Measurements from ENCODE around the gene ARHGAP1. TPM values are rescaled to one million over a fixed set of nuclear protein-coding genes. Genes with fewer than 3 reads are reported as not detected.

The ARHGAP1 gene
- total and polyA plus RNA-seq, 2 donors (not counting 3 experiments of a cell fraction or from before 2014, with no cell fraction given), result 30.9 to 58.2 TPM

GRCh38 chr11:46659908-46660307 is 40.5 kb downstream of the ARHGAP1 start:
- CTCF ChIA-PET, result interaction anchor here (0.6 to 1.4 kb wide), 5 partner anchors 10 to 48 kb away, joined by 3 to 6 read pairs (median 3); no protein-coding TSS in a partner anchor
- dilution Hi-C loops (cut with MboI; ENCODE audit: extremely low pct_ligation_motif_present, low sequenced_read_pairs), result no loop called here
- FAIRE-seq, result peak; percentile 55

GRCh38 chr11:46658259-46658658 is 42.2 kb downstream of the ARHGAP1 start:
- ChIA-PET CTCF (no interaction called here), POLR2A (no interaction called here)
- no peaks in the 10 kb centered on the region for H3K79me2 ChIP-seq (ENCODE audit: control insufficient read depth, insufficient read depth, low read length)
- BruUV-seq (replicated peaks), result no TSS peak
- H3K9ac ChIP-seq (replicated peaks; ENCODE audit: extremely low read depth, insufficient read depth, low read length), result no peak overlapping the region
- no peaks in the 10 kb centered on the region for H3K9me1 ChIP-seq (replicated peaks; ENCODE audit: control insufficient read depth, extremely low read depth, insufficient read depth, low read length)
- H3K4me2 ChIP-seq (ENCODE audit: insufficient read depth, low read length), result no peak overlapping the region
- H3K27ac ChIP-seq (ENCODE audit: insufficient read depth, low read depth, low read length), result no peak overlapping the region
- no peak overlapping the region for H3K4me3 ChIP-seq (replicated peaks in 1 of 3; ENCODE audit: insufficient read depth in 1 of 3, low read depth in 1 of 3, low read length in 3 of 3)
- H3K4me1 ChIP-seq (ENCODE audit: control insufficient read depth, extremely low read depth, insufficient read depth, low read length), result peaks cover under 1% of the 10 kb centered on the region
- no peaks in the 10 kb centered on the region for H3K27me3 ChIP-seq (ENCODE audit: control insufficient read depth in 2 of 2, insufficient read depth in 2 of 2, low read length in 2 of 2)
- FAIRE-seq (no peak), DNase-seq (ENCODE audit: low read depth, low spot score) (no peak)
- no peak for TF ChIP-seq CTCF (IDR thresholded peaks at IDR 0.05; ENCODE audit: extremely low read depth in 1 of 2, insufficient read depth in 1 of 2, low read depth in 1 of 2, low read length in 2 of 2)
- no peak for TF ChIP-seq GATA2 (IDR thresholded peaks at IDR 0.05; ENCODE audit: insufficient read depth, insufficient read length, low read depth, low read length)
- TF ChIP-seq MYC (IDR thresholded peaks at IDR 0.05; ENCODE audit: low read depth, low read length), result no peak
- TF ChIP-seq EZH2 (IDR thresholded peaks at IDR 0.05; ENCODE audit: borderline replicate concordance, low read depth, low read length, severe bottlenecking), result no peak
- TF ChIP-seq POLR2A (IDR thresholded peaks at IDR 0.05; ENCODE audit: low read depth, low read length), result no peak
- TF ChIP-seq MAX (IDR thresholded peaks at IDR 0.05; ENCODE audit: insufficient read depth, insufficient read length), result no peak
- no peak for TF ChIP-seq POLR2AphosphoS5 (IDR thresholded peaks at IDR 0.05; ENCODE audit: insufficient read depth, low read depth, low read length)
- TF ChIP-seq FOS (IDR thresholded peaks at IDR 0.05; ENCODE audit: borderline replicate concordance, insufficient read depth, low read length), result no peak
- no peak for TF ChIP-seq JUN (IDR thresholded peaks at IDR 0.05; ENCODE audit: borderline replicate concordance, insufficient read depth, insufficient read length, low read depth)
- intact Hi-C loops (cut with micrococcal nuclease), result no loop called here
- dilution Hi-C loops (cut with MboI; ENCODE audit: extremely low pct_ligation_motif_present, low sequenced_read_pairs), result no loop called here
- H2AFZ ChIP-seq (ENCODE audit: low read depth, low read length), result no peak overlapping the region
- H4K20me1 ChIP-seq (replicated peaks; ENCODE audit: control insufficient read depth, extremely low read depth, insufficient read depth, low read length), result no peaks in the 10 kb centered on the region
- H3K36me3 ChIP-seq (ENCODE audit: control insufficient read depth in 2 of 2, extremely low read depth in 1 of 2, insufficient read depth in 2 of 2, low read length in 2 of 2), result peaks cover 12 to 21% of the 10 kb centered on the region in 2 experiments
- no peaks in the 10 kb centered on the region for H3K9me3 ChIP-seq (replicated peaks; ENCODE audit: control insufficient read depth, insufficient read depth, low read length)

More at GRCh38 chr11:46659908-46660307, 40.5 kb downstream of the ARHGAP1 start:
- H3K79me2 ChIP-seq (ENCODE audit: control insufficient read depth, insufficient read depth, low read length), result no peaks in the 10 kb centered on the region
- H4K20me1 ChIP-seq (replicated peaks; ENCODE audit: control insufficient read depth, extremely low read depth, insufficient read depth, low read length), result no peaks in the 10 kb centered on the region
- no peaks in the 10 kb centered on the region for H3K27me3 ChIP-seq (ENCODE audit: control insufficient read depth in 2 of 2, insufficient read depth in 2 of 2, low read length in 2 of 2)
- H3K4me3 ChIP-seq (replicated peaks in 1 of 3; ENCODE audit: insufficient read depth in 1 of 3, low read depth in 1 of 3, low read length in 3 of 3), result no peak overlapping the region
- no TSS peak for BruUV-seq (replicated peaks)
- no peak overlapping the region for H3K27ac ChIP-seq (ENCODE audit: insufficient read depth, low read depth, low read length)
- no peaks in the 10 kb centered on the region for H3K9me3 ChIP-seq (replicated peaks; ENCODE audit: control insufficient read depth, insufficient read depth, low read length)
- H3K4me1 ChIP-seq (ENCODE audit: control insufficient read depth, extremely low read depth, insufficient read depth, low read length), result peaks cover 14% of the 10 kb centered on the region
- no peak for TF ChIP-seq JUN (IDR thresholded peaks at IDR 0.05; ENCODE audit: borderline replicate concordance, insufficient read depth, insufficient read length, low read depth)
- H3K9ac ChIP-seq (replicated peaks; ENCODE audit: extremely low read depth, insufficient read depth, low read length), result no peak overlapping the region
- POLR2A ChIA-PET, result interaction anchor here (0.7 kb wide), 1 partner anchor 17 kb away, joined by 5 read pairs; no protein-coding TSS in a partner anchor
- intact Hi-C loops (cut with micrococcal nuclease), result no loop called here
- H3K9me1 ChIP-seq (replicated peaks; ENCODE audit: control insufficient read depth, extremely low read depth, insufficient read depth, low read length), result no peaks in the 10 kb centered on the region
- H3K4me2 ChIP-seq (ENCODE audit: insufficient read depth, low read length), result no peak overlapping the region
- no peak overlapping the region for H2AFZ ChIP-seq (ENCODE audit: low read depth, low read length)
- H3K36me3 ChIP-seq (ENCODE audit: control insufficient read depth in 2 of 2, extremely low read depth in 1 of 2, insufficient read depth in 2 of 2, low read length in 2 of 2), result peaks cover 12 to 25% of the 10 kb centered on the region in 2 experiments
- no peak for DNase-seq (ENCODE audit: low read depth, low spot score)
